Fibroblast of pulmonary artery (primary cell): ENCODE data around the gene CD276.
A peak's percentile ranks its signal among the peaks of the same experiment; 100 is the strongest.

Experiments used
- DNase-seq: peaks from one replicate; pipeline ENCODE4 v3.0.0-alpha.2; 2010; ENCODE audit warnings: low read depth
- H3K4me3 ChIP-seq: replicated peaks from 2 replicates; pipeline ENCODE4 v1.5.1; 2011; ENCODE audit warnings: low read depth, mild to moderate bottlenecking, control low read depth, low read length, moderate library complexity
- TF ChIP-seq, protein P1 (sequence below): IDR thresholded peaks from 2 replicates; pipeline ENCODE4 v1.5.1; 2011; ENCODE audit warnings: mild to moderate bottlenecking, control low read depth, low read length, inconsistent platforms; ENCODE audit errors: missing control alignments

CD276 gene

DNA sequence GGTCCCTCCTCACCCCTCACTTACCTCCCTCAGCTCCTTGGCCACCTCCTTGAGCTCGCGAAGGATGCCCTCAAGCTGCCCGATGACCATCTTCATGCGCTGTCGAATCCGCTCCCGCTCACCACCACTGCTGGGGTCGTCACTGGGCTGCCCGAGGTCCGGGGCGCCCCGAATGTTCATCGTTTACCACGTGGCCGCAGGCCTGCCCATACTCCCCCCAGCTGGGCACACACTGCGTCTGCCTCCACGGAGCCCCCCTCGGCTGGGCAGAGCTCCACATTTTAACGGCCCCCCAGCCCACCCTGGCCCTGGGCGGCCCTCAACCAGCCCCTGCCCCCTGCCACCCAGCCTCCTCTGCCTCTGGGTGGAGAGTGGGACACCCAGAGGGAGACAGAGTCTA is 66.8 kb downstream of the CD276 start:
- DNase-seq, result no peak
- TF ChIP-seq, protein P1, sequence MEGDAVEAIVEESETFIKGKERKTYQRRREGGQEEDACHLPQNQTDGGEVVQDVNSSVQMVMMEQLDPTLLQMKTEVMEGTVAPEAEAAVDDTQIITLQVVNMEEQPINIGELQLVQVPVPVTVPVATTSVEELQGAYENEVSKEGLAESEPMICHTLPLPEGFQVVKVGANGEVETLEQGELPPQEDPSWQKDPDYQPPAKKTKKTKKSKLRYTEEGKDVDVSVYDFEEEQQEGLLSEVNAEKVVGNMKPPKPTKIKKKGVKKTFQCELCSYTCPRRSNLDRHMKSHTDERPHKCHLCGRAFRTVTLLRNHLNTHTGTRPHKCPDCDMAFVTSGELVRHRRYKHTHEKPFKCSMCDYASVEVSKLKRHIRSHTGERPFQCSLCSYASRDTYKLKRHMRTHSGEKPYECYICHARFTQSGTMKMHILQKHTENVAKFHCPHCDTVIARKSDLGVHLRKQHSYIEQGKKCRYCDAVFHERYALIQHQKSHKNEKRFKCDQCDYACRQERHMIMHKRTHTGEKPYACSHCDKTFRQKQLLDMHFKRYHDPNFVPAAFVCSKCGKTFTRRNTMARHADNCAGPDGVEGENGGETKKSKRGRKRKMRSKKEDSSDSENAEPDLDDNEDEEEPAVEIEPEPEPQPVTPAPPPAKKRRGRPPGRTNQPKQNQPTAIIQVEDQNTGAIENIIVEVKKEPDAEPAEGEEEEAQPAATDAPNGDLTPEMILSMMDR, result no peak
- H3K4me3 ChIP-seq, result no peak overlapping the region

DNA sequence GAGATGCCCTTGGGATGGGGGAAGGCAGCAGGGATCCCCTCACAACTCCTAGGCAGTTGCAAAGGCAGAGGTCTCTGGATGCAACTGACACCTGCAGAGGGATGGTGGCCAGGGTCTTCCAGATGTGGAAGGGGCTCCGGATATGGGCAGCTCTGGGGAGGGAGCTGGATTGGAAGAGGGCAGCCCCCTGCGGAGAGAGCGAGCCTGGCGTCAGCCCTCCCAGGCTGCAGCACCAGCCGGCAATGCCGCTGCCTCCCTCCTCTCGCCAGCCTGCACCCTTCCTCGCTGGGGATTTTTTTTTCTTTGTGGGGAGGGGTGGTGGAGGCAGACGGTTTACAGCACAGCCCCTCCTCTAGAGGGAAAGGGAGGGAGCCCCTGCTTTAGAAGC is 67.3 kb downstream of the CD276 start:
- H3K4me3 ChIP-seq, result no peak overlapping the region
- TF ChIP-seq, protein P1, result no peak
- DNase-seq, result no peak

DNA sequence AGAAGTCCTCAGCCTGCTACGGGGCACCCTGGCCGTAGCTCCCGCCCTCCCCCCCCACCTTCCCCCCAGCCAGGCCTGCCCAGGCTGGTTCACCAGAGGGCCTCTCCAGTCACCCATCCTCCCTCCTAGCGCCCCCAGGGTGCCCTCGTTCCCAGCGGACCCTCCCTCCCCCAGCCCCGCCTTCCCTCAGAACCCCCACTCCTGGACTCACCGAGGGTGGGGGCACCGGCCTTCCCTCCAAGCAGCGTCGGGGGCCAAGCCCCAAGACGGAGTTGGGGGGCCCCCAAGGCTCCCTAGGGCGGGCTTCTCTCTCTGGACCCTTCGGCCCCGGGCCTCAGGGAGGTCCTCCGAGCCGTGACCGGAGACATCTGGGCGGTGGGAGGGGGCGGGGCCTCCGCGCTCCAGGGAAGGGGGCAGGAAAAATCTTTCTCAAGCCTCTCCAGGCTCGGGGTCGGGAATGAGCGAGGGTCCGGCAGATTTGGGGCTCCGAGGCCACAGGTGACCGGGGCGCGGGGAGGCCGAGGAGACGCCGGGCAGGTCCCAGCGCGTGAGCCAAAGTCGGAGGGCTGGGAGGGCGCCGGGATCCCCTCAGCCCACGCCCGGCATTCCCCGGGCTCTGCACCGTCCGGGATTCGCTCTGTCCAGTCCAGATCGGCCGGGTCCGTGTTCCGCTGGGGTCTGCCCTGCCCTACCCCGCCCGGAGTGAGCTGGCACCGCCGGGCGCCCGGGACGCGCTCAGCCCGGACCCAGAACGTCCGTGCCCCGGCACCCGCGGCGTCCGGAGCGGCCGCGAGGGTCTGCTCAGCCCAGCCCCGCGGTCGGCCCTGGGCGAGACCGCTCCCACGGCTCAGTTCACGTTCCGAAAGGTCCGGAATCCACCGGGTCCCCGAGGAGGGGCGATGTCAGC is 68.0 kb downstream of the CD276 start:
- no peak for DNase-seq
- peak overlapping the region; percentile 53 for H3K4me3 ChIP-seq
- TF ChIP-seq, protein P1, result no peak

DNA sequence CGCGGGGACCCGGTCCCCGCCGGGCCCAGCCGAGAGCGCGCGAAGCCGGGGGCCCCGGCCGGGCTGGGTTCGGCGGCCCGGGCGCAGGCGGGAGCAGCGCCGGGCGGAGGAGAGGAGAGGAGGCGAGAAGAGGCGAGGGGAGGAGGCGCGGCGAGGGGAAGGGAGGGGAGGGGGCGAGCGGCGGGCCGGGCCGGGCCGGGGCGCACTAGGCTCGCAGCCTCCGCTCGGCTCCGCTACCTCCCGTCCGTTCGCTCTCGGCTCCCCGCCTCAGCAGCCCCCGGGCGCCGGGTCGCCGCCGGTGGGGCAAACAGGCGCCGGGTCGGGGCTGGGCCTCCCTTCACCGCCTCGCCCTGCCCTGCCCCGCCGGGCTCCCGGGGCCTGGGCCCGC is 68.6 kb downstream of the CD276 start:
- peak; percentile 14 for DNase-seq
- peak overlapping the region; percentile 53 for H3K4me3 ChIP-seq
- TF ChIP-seq, protein P1, result no peak

DNA sequence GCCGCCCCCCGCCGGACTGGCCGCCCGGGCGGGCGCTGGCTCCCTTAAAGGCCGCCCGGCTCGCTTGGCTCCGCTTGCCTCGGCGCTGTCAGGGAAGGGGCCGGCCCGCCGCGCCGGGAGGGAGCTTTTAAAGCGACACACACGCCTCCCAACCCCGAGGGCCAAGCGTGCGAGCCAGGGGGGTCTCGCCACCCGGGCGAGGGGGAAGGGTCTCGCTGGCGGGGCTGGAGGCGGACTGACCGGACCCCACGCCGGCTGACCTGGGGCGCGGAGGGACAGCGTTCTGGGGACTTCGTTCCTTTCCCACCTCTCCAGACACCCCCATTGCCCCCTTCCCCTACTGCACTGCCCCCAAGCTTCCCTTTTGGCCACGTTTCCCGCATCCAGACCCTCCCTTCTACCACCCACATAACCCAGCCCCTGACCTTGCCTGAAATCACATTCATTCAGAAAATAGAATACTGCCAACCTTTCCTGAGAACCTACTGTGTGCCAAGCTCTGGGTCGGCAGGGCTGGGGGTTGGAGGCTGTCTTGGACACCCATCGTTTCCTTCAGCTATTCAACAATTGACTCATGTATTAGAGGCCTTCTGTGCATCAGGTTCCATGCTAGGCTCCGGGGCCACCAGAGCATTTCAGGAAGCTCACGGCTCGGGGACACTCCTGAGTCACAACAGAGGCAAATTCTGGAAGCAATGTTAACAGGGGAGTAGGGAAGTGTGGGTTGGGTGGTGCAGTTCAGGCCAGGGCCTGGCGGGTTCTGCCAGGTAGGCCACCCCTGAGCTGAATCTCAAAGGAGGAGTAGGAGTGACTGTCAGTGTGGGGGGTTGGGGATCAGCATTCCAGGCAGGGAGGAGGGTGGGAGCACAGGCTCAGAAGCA is 69.3 kb downstream of the CD276 start, which contains the start of gene INSYN1:
Gene INSYN1, minus strand, starts transcription at position 102 of the 881 bp plus-strand sequence. CDS start 2,221 bp downstream, outside the sequence.
- H3K4me3 ChIP-seq, result peak within 1 kb of the TSS; percentile 53
- TF ChIP-seq, protein P1, result no peak
- peak; percentile 44 for DNase-seq

DNA sequence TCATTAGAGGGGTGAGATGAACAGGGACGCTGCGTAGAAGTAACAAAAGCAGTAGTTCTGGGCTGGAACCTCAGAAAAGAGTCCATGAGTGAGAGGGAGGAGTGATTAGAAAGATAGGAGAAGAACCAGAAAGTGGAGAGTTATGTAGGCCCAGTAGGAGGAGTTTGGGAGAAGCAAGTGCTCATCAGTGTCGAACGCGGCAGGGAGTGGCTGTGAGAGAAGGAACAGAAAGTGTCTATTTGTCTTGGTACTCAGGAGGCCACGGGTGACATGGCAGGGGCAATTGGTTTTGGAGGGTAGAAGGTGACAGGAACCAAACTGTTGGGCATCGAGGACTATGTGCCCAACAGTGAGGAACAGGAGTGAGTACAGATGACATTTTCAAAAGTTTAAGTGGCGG is 70.3 kb downstream of the CD276 start:
- TF ChIP-seq, protein P1, result no peak
- no peak for DNase-seq

More for the DNA sequence above, 70.3 kb downstream of the CD276 start:
- no peak overlapping the region for H3K4me3 ChIP-seq
